Natural killer cell (primary cell): ENCODE data around the gene TENT4B. TPM values are rescaled to one million over a fixed set of nuclear protein-coding genes. Genes with fewer than 3 reads are reported as not detected.
A peak's percentile ranks its signal among the peaks of the same experiment; 100 is the strongest.

Source experiments
- ATAC-seq, 3 donors: fragments of 150-1000 bp in 2 of 3; fragments of 200-7000 bp in 1 of 3; cut with Tn5 transposase; 1 replicate in 1 of 3; 2 replicates in 2 of 3; pipeline ENCODE4 v1.10.0; 2021; ENCODE audit warnings: mild to moderate bottlenecking in 2 of 3, moderate library complexity in 2 of 3
- DNase-seq, 2 donors: peaks; one replicate each; pipeline versions ENCODE4 v3.0.0 to v3.0.0-alpha.2; 2013 to 2021; ENCODE audit warnings: mixed read lengths in 1 of 2
- H3K27ac ChIP-seq: one replicate; pipeline ENCODE4 v1.5.1; 2013; ENCODE audit warnings: mild to moderate bottlenecking, low read length
- H3K27me3 ChIP-seq: one replicate; pipeline ENCODE4 v1.6.1; 2013; ENCODE audit warnings: low read length; ENCODE audit not compliant: control insufficient read depth, insufficient read depth
- H3K36me3 ChIP-seq: one replicate; pipeline ENCODE4 v1.6.1; 2013; ENCODE audit warnings: low read length; ENCODE audit not compliant: control insufficient read depth, insufficient read depth
- H3K4me1 ChIP-seq: one replicate; pipeline ENCODE4 v1.6.1; 2013; ENCODE audit warnings: low read length; ENCODE audit not compliant: control insufficient read depth, insufficient read depth
- H3K4me3 ChIP-seq: one replicate; pipeline ENCODE4 v1.5.1; 2013; ENCODE audit warnings: low read length
- H3K9me3 ChIP-seq: one replicate; pipeline ENCODE4 v1.6.1; 2013; ENCODE audit warnings: low read length; ENCODE audit not compliant: control insufficient read depth, insufficient read depth
- H3K27ac Mint-ChIP-seq, 2 donors: one replicate each; pipeline ENCODE4 v1.8.0; 2022; ENCODE audit warnings: mild to moderate bottlenecking in 2 of 2, mixed read lengths in 2 of 2, moderate library complexity in 1 of 2
- H3K27me3 Mint-ChIP-seq, 2 donors: one replicate each; pipeline ENCODE4 v1.8.0; 2022; ENCODE audit warnings: low read depth in 2 of 2, mixed read lengths in 2 of 2
- H3K36me3 Mint-ChIP-seq: one replicate; pipeline ENCODE4 v1.8.0; 2022; ENCODE audit warnings: mixed read lengths
- H3K4me1 Mint-ChIP-seq, 2 donors: one replicate each; pipeline ENCODE4 v1.8.0; 2022; ENCODE audit warnings: mixed read lengths in 2 of 2
- H3K4me3 Mint-ChIP-seq: one replicate; pipeline ENCODE4 v1.8.0; 2022; ENCODE audit warnings: mild to moderate bottlenecking, moderate library complexity, mixed read lengths
- H3K9me3 Mint-ChIP-seq, 2 donors: one replicate each; pipeline ENCODE4 v1.8.0; 2022; ENCODE audit warnings: mixed read lengths in 2 of 2
- WGBS: methylation state at CpG from one replicate; pipeline ENCODE4 v1.1.7; 2013; ENCODE audit warnings: missing lambda C conversion rate; ENCODE audit not compliant: insufficient coverage; 5-methylcytosine and 5-hydroxymethylcytosine counted together
- intact Hi-C: fragments of 100-400 bp; cut with micrococcal nuclease; formaldehyde crosslinking; loops from one replicate; pipeline ENCODE4 v1.14.2; 2022
- total RNA-seq, 4 donors: library from RNA; stranded (reverse); fragments of 120-200 nt in 1 of 4; gene quantifications; one replicate each; pipeline versions ENCODE4 v1.2.3 to v1.2.4, GENCODE V29; 2013 to 2022
- TF ChIP-seq, protein P1 (sequence below): fragments of 200-600 bp; IDR thresholded peaks from one replicate; pipeline ENCODE4 v1.8.0; 2022; ENCODE audit warnings: antibody characterized with exemption

TENT4B gene
- total RNA-seq, 3 donors from 2014 or later (not counting 1 experiment from before 2014, with no cell fraction given), result 37.5 to 48.7 (median 44.4) TPM

DNA sequence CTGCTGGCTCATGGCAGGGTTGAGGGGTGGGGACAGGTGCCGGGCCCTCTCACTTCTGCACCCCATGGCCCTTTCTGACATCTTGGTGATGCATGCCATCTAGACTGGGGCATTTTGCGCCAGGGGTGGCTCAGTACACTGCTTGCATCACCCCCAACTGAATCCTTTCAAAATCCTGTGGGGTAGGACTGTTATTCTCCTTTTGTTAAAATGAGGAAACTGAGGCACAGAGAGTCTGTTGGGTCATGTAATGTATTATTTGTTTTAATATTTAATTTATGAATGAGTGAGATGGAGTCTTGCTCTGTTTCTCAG lies 123.2 kb downstream of the TENT4B start:
- H3K4me3 ChIP-seq, result no peak overlapping the region
- TF ChIP-seq, protein P1, sequence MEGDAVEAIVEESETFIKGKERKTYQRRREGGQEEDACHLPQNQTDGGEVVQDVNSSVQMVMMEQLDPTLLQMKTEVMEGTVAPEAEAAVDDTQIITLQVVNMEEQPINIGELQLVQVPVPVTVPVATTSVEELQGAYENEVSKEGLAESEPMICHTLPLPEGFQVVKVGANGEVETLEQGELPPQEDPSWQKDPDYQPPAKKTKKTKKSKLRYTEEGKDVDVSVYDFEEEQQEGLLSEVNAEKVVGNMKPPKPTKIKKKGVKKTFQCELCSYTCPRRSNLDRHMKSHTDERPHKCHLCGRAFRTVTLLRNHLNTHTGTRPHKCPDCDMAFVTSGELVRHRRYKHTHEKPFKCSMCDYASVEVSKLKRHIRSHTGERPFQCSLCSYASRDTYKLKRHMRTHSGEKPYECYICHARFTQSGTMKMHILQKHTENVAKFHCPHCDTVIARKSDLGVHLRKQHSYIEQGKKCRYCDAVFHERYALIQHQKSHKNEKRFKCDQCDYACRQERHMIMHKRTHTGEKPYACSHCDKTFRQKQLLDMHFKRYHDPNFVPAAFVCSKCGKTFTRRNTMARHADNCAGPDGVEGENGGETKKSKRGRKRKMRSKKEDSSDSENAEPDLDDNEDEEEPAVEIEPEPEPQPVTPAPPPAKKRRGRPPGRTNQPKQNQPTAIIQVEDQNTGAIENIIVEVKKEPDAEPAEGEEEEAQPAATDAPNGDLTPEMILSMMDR, result no peak

DNA sequence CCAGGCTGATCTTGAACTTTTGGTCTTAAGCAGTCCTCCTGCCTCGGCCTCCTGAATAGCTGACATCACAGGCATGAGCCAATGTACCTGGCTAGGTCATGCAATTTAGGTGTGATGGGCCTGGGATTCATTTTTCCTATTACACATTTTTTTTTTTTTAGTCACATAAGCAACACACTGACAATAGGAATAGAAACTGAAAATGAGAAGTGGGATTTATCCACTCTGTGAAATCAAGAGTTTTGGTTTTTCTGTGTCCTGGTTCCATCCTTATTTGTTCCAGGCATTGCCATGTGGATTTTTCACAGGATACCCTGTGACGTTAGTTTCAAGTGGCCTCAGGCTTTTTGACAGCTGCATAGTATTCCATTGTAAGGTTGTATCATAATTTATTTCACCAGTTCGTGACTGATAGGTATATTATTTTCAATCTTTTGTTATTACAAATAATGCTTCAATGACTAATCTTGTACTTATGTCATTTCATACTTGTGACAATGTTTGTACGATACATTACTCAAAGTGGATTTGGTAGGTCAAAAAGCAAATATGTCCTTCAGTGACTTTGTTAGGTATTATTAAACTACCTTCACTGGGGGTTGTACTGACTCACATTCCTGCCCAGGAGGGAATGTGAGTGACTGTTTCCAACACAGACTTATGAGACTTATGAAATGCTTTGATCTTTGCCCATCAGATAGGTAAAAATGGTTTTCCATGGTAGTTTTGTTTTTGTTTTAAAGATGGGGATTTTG lies 123.9 kb downstream of the TENT4B start:
- Histone ChIP-seq H3K27ac (peak overlapping the region; percentile 93), H3K4me3 (no peak overlapping the region), H3K9me3 (no peaks in the 10 kb centered on the region), H3K27me3 (no peaks in the 10 kb centered on the region), H3K4me1 (peaks cover 91% of the 10 kb centered on the region), H3K36me3 (peaks cover 4% of the 10 kb centered on the region)
- TF ChIP-seq, protein P1, result no peak
- peaks cover 81 to 86% of the 10 kb centered on the region in 2 donors for H3K4me1 Mint-ChIP-seq
- peaks cover 0 to 4% of the 10 kb centered on the region in 2 donors for H3K9me3 Mint-ChIP-seq
- WGBS, result 67% methylated on average over 1 of the region's 4 CpGs
- peaks cover 7% of the 10 kb centered on the region for H3K36me3 Mint-ChIP-seq
- no peaks in the 10 kb centered on the region for H3K27me3 Mint-ChIP-seq
- intact Hi-C loops, result no loop called here
- H3K4me3 Mint-ChIP-seq, result peak overlapping the region; percentile 67
- no peak for ATAC-seq
- DNase-seq, result no peak
- H3K27ac Mint-ChIP-seq, result peak overlapping the region; percentile 91 to 99

More for the DNA sequence above, 123.2 kb downstream of the TENT4B start:
- Histone ChIP-seq H3K27ac (peak overlapping the region; percentile 93), H3K4me1 (peaks cover 91% of the 10 kb centered on the region), H3K27me3 (no peaks in the 10 kb centered on the region), H3K9me3 (no peaks in the 10 kb centered on the region), H3K36me3 (peaks cover 10% of the 10 kb centered on the region)
- peaks cover 0 to 4% of the 10 kb centered on the region in 2 donors for H3K9me3 Mint-ChIP-seq
- H3K4me1 Mint-ChIP-seq, result peaks cover 82 to 86% of the 10 kb centered on the region in 2 donors
- peak overlapping the region; percentile 90 for H3K4me3 Mint-ChIP-seq
- peak overlapping the region; percentile 91 to 99 for H3K27ac Mint-ChIP-seq
- intact Hi-C loops, result no loop called here
- ATAC-seq, result no peak
- WGBS, result 59% methylated on average over 2 of the region's 2 CpGs
- H3K27me3 Mint-ChIP-seq, result no peaks in the 10 kb centered on the region
- no peak for DNase-seq
- peaks cover 7% of the 10 kb centered on the region for H3K36me3 Mint-ChIP-seq

DNA sequence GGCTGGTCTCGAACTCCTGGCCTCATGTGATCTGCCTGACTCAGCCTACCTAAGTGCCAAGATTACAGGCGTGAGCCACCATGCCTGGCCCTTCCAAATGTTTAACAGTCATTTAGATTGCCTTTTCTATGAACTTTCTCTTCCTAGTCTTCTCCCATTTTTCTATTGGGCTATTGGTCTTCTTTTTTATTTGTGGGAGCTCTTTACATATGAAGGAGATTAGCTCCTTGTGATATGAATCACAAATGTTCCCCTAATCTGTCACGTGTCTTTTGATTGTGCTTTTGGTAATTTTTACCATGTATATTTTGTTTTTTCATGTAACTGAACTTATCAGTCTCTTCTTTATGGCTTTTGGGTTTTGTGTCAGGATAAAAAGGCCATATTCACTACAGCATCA lies 125.1 kb downstream of the TENT4B start:
- Histone ChIP-seq H3K27ac (peak overlapping the region; percentile 93), H3K36me3 (peaks cover 3% of the 10 kb centered on the region), H3K27me3 (no peaks in the 10 kb centered on the region), H3K9me3 (no peaks in the 10 kb centered on the region), H3K4me3 (no peak overlapping the region), H3K4me1 (peaks cover 91% of the 10 kb centered on the region)
- H3K27me3 Mint-ChIP-seq, result no peaks in the 10 kb centered on the region
- H3K36me3 Mint-ChIP-seq, result peaks cover 7% of the 10 kb centered on the region
- peaks cover 0 to 4% of the 10 kb centered on the region in 2 donors for H3K9me3 Mint-ChIP-seq
- peak overlapping the region; percentile 91 to 99 for H3K27ac Mint-ChIP-seq
- peak overlapping the region; percentile 67 for H3K4me3 Mint-ChIP-seq
- intact Hi-C loops, result no loop called here
- peaks cover 80 to 86% of the 10 kb centered on the region in 2 donors for H3K4me1 Mint-ChIP-seq
- DNase-seq (no peak), ATAC-seq (no peak)
- TF ChIP-seq, protein P1, result no peak
- 57% methylated on average over 2 of the region's 3 CpGs for WGBS
